ENCODE measurements around the gene MRM2. TPM values are rescaled to one million over a fixed set of nuclear protein-coding genes. Genes with fewer than 3 reads are reported as not detected.

The MRM2 gene
- total and polyA plus RNA-seq, 10 of the 15 experiments (the other 5 are each of a cell fraction or from before 2014, with no cell fraction given), result 43.2 to 128 (median 71.4) TPM

DNA sequence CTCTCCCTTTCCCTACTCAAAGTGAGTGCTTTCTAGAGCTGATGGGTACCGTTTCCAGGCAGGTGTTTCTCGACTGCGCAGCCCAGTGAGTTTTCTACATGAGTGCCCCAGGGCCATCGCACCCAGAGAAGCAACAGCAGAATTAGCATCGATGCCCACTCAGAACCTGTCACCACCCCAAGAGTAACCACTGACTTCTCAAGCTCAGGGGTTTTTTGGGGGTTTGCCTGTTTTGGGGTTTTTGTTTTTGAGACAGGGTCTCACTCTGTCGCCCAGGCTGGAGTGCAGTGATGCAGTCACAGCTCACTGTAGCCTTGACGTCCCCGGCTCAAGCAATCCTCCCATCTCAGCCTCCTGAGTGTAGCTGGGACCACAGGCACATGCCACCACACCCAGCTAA is 46.5 kb upstream of the MRM2 start (continued):
- TF ChIP-seq, protein P1, sequence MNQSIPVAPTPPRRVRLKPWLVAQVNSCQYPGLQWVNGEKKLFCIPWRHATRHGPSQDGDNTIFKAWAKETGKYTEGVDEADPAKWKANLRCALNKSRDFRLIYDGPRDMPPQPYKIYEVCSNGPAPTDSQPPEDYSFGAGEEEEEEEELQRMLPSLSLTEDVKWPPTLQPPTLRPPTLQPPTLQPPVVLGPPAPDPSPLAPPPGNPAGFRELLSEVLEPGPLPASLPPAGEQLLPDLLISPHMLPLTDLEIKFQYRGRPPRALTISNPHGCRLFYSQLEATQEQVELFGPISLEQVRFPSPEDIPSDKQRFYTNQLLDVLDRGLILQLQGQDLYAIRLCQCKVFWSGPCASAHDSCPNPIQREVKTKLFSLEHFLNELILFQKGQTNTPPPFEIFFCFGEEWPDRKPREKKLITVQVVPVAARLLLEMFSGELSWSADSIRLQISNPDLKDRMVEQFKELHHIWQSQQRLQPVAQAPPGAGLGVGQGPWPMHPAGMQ (IDR thresholded peaks at IDR 0.05; ENCODE audit: borderline replicate concordance), result no peak
- TF ChIP-seq POLR2AphosphoS2 (IDR thresholded peaks at IDR 0.05; ENCODE audit: low read depth, low read length) (no peak), CREB1 (IDR thresholded peaks at IDR 0.05; ENCODE audit: low read depth) (0 out of 2 replicates have a peak, but pooled peaks have one; percentile 25), KLF5 (IDR thresholded peaks at IDR 0.05; ENCODE audit: partially characterized antibody) (no peak), SMC3 (IDR thresholded peaks at IDR 0.05; ENCODE audit: borderline replicate concordance, low read length) (no peak), HDAC6 (IDR thresholded peaks at IDR 0.05; ENCODE audit: unreplicated experiment) (no peak), MYC (IDR thresholded peaks at IDR 0.05; ENCODE audit: insufficient read depth, insufficient read length, insufficient replicate concordance, low read length, severe bottlenecking) (no peak), FOS (IDR thresholded peaks at IDR 0.05; ENCODE audit: borderline replicate concordance, extremely low read depth, insufficient read length) (no peak), SP1 (IDR thresholded peaks at IDR 0.05; ENCODE audit: low read depth, low read length) (no peak), RBBP5 (conservative IDR thresholded peaks at IDR 0.05) (no peak), ZNF384 (IDR thresholded peaks at IDR 0.05; ENCODE audit: borderline replicate concordance, low read depth, low read length) (no peak), TCF3 (IDR thresholded peaks at IDR 0.05; ENCODE audit: borderline replicate concordance, insufficient read depth, low read depth, low read length) (no peak), IKZF1 (conservative IDR thresholded peaks at IDR 0.05) (no peak; the same call in 1 of the 2 replicates), MTA2 (IDR thresholded peaks at IDR 0.05; ENCODE audit: low read depth) (peak; percentile 18; the same call in 1 of the 2 replicates), TCF7 (IDR thresholded peaks at IDR 0.05; ENCODE audit: borderline replicate concordance) (no peak), EED (IDR thresholded peaks at IDR 0.05; ENCODE audit: low read depth) (peak; percentile 52; the same call in 1 of the 2 replicates)
- TF ChIP-seq, protein P2, sequence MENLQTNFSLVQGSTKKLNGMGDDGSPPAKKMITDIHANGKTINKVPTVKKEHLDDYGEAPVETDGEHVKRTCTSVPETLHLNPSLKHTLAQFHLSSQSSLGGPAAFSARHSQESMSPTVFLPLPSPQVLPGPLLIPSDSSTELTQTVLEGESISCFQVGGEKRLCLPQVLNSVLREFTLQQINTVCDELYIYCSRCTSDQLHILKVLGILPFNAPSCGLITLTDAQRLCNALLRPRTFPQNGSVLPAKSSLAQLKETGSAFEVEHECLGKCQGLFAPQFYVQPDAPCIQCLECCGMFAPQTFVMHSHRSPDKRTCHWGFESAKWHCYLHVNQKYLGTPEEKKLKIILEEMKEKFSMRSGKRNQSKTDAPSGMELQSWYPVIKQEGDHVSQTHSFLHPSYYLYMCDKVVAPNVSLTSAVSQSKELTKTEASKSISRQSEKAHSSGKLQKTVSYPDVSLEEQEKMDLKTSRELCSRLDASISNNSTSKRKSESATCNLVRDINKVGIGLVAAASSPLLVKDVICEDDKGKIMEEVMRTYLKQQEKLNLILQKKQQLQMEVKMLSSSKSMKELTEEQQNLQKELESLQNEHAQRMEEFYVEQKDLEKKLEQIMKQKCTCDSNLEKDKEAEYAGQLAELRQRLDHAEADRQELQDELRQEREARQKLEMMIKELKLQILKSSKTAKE (IDR thresholded peaks at IDR 0.05; ENCODE audit: low read depth, poor library complexity, severe bottlenecking), result no peak
- TF ChIP-seq, protein P3, sequence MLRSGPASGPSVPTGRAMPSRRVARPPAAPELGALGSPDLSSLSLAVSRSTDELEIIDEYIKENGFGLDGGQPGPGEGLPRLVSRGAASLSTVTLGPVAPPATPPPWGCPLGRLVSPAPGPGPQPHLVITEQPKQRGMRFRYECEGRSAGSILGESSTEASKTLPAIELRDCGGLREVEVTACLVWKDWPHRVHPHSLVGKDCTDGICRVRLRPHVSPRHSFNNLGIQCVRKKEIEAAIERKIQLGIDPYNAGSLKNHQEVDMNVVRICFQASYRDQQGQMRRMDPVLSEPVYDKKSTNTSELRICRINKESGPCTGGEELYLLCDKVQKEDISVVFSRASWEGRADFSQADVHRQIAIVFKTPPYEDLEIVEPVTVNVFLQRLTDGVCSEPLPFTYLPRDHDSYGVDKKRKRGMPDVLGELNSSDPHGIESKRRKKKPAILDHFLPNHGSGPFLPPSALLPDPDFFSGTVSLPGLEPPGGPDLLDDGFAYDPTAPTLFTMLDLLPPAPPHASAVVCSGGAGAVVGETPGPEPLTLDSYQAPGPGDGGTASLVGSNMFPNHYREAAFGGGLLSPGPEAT (IDR thresholded peaks at IDR 0.05; ENCODE audit: low read depth), result peak; percentile 49; the same call in 1 of the 2 replicates
- TF ChIP-seq, protein P4, sequence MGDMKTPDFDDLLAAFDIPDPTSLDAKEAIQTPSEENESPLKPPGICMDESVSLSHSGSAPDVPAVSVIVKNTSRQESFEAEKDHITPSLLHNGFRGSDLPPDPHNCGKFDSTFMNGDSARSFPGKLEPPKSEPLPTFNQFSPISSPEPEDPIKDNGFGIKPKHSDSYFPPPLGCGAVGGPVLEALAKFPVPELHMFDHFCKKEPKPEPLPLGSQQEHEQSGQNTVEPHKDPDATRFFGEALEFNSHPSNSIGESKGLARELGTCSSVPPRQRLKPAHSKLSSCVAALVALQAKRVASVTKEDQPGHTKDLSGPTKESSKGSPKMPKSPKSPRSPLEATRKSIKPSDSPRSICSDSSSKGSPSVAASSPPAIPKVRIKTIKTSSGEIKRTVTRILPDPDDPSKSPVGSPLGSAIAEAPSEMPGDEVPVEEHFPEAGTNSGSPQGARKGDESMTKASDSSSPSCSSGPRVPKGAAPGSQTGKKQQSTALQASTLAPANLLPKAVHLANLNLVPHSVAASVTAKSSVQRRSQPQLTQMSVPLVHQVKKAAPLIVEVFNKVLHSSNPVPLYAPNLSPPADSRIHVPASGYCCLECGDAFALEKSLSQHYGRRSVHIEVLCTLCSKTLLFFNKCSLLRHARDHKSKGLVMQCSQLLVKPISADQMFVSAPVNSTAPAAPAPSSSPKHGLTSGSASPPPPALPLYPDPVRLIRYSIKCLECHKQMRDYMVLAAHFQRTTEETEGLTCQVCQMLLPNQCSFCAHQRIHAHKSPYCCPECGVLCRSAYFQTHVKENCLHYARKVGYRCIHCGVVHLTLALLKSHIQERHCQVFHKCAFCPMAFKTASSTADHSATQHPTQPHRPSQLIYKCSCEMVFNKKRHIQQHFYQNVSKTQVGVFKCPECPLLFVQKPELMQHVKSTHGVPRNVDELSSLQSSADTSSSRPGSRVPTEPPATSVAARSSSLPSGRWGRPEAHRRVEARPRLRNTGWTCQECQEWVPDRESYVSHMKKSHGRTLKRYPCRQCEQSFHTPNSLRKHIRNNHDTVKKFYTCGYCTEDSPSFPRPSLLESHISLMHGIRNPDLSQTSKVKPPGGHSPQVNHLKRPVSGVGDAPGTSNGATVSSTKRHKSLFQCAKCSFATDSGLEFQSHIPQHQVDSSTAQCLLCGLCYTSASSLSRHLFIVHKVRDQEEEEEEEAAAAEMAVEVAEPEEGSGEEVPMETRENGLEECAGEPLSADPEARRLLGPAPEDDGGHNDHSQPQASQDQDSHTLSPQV (IDR thresholded peaks at IDR 0.05), result no peak
- TF ChIP-seq, protein P5, sequence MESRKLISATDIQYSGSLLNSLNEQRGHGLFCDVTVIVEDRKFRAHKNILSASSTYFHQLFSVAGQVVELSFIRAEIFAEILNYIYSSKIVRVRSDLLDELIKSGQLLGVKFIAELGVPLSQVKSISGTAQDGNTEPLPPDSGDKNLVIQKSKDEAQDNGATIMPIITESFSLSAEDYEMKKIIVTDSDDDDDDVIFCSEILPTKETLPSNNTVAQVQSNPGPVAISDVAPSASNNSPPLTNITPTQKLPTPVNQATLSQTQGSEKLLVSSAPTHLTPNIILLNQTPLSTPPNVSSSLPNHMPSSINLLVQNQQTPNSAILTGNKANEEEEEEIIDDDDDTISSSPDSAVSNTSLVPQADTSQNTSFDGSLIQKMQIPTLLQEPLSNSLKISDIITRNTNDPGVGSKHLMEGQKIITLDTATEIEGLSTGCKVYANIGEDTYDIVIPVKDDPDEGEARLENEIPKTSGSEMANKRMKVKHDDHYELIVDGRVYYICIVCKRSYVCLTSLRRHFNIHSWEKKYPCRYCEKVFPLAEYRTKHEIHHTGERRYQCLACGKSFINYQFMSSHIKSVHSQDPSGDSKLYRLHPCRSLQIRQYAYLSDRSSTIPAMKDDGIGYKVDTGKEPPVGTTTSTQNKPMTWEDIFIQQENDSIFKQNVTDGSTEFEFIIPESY (IDR thresholded peaks at IDR 0.05), result no peak
